ENCODE measurements around the gene DUSP7.
A peak's percentile ranks its signal among the peaks of the same experiment; 100 is the strongest.

The DUSP7 gene

DNA sequence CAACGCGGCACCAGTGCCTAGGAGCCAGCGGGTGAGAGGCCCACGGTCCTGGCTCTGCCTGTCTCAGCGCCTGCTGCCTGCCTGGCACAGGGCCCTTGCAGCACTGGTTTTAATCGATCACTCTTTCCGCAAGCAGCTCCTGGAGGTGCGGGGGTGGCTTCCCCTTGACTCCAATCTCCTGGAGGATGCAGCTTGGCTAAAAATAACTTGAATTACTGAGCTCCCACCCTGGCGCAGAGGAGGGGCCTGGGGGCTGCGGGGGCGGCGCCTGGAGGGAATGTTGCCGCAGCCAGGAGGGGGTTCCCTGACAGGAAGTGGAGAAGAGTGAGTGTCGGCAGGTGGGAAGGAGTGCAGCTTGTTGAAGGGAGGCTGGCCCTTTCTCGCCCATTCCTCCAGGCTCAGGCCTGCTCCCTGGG lies 50.8 kb downstream of the DUSP7 start:
- no peak overlapping the region for H3K4me3 ChIP-seq (ENCODE audit: low read depth, low read length)

DNA sequence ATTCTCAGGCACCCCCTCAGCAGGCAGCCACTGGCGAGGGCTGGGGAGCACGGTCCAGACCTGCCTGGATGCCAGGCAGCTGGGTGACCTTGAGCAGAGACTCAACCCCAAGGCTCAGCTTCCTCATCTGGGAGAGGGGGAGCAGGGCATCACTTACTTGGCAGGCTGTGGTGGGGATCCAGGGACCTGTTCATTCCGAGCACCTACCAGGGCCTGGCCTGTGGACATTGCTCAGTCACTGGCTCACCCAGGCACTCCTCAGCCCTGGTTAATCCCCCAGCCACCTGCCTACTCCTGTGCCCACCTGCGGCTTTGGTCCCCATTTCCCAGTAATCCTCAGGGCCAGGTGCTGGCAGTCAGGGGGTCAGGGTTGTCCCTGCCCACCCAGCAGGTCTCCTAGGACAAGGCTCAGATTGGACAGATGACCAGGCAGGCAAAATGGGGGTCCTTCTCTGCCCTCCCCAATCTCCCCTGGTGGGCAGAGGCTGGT lies 51.4 kb downstream of the DUSP7 start:
- Histone ChIP-seq H2AFZ (ENCODE audit: low read length, unreplicated experiment) (no peak overlapping the region), H3K27ac (ENCODE audit: low read depth, low read length) (no peak overlapping the region), H3K4me1 (ENCODE audit: control insufficient read depth, insufficient read depth, low read length, unreplicated experiment) (peaks cover 14% of the 10 kb centered on the region)

More for the DNA sequence above, 50.8 kb downstream of the DUSP7 start:
- peak overlapping the region; percentile 39 for H2AFZ ChIP-seq (ENCODE audit: low read length, unreplicated experiment)
- no peak overlapping the region for H3K27ac ChIP-seq (ENCODE audit: low read depth, low read length)
- peaks cover 14% of the 10 kb centered on the region for H3K4me1 ChIP-seq (ENCODE audit: control insufficient read depth, insufficient read depth, low read length, unreplicated experiment)
- H3K36me3 ChIP-seq (ENCODE audit: insufficient read depth, low read length): no peaks in the 10 kb centered on the region
- no peaks in the 10 kb centered on the region for H3K27me3 ChIP-seq (ENCODE audit: insufficient read depth, low read length)
- no peaks in the 10 kb centered on the region for H3K79me2 ChIP-seq (ENCODE audit: control insufficient read depth, insufficient read depth, low read length, unreplicated experiment)

DNA sequence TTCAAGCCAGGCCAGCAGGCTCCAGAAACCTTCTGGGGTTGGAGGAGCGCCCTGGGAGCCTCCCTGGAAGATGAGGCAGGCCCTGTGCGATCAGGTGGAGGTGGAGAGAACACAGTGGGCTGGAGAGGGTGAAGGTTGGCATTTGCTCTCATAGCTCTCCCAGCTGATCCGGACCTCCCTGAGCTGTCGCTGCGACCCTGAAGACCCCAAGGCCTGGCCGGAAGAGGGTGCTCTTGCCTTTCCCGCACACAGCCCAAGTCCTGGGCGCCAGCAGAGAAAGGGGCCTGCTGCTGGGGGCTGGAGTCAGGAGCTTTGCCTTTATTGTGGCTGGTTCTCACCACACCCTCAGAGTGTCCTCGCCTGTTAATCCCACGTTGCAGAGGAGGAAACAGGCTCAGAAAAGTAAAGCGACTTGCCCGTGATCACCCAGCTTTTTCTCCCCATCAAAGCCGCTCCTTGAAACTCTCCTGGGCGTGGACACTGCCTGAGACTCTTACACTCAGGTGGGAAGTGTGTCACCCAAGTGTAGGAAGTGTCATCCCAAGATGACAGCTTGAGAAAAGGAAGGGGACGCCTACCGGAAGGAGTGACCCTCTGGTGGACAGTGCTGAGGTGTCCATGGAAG lies 52.1 kb downstream of the DUSP7 start:
- no peak overlapping the region for H3K4me3 ChIP-seq (ENCODE audit: low read depth, low read length)
- H3K4me1 ChIP-seq (ENCODE audit: control insufficient read depth, insufficient read depth, low read length, unreplicated experiment): peaks cover 14% of the 10 kb centered on the region
- no peak overlapping the region for H3K27ac ChIP-seq (ENCODE audit: low read depth, low read length)
- no peaks in the 10 kb centered on the region for H3K27me3 ChIP-seq (ENCODE audit: insufficient read depth, low read length)
- no peaks in the 10 kb centered on the region for H3K36me3 ChIP-seq (ENCODE audit: insufficient read depth, low read length)
- no peak overlapping the region for H2AFZ ChIP-seq (ENCODE audit: low read length, unreplicated experiment)
- H3K79me2 ChIP-seq (ENCODE audit: control insufficient read depth, insufficient read depth, low read length, unreplicated experiment): no peaks in the 10 kb centered on the region

More for the DNA sequence above, 51.4 kb downstream of the DUSP7 start:
- Histone ChIP-seq H3K27me3 (ENCODE audit: insufficient read depth, low read length) (no peaks in the 10 kb centered on the region), H3K36me3 (ENCODE audit: insufficient read depth, low read length) (no peaks in the 10 kb centered on the region), H3K4me3 (ENCODE audit: low read depth, low read length) (no peak overlapping the region), H3K79me2 (ENCODE audit: control insufficient read depth, insufficient read depth, low read length, unreplicated experiment) (no peaks in the 10 kb centered on the region)

DNA sequence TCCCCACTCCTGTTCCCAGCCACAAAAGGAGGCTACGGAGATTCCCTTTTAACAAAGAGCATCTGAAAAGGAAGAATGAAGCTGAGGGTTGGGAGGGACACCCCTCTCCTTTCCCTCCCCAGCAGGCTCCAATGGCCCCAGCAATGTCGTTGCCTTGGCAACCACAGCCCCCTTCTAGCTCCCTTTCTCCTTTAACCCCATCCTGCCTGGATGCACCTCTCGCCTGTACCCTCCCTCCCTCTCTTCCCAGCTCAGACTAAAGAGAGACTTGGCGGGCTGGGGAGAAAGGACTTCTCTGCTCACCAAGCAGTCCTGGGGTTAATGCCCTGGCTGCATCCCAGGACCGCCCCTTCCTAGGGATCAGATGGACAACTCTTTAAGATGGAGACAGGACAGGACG lies 53.6 kb downstream of the DUSP7 start:
- H3K4me1 ChIP-seq (ENCODE audit: control insufficient read depth, insufficient read depth, low read length, unreplicated experiment): peaks cover 14% of the 10 kb centered on the region
- no peak overlapping the region for H3K27ac ChIP-seq (ENCODE audit: low read depth, low read length)
- H3K79me2 ChIP-seq (ENCODE audit: control insufficient read depth, insufficient read depth, low read length, unreplicated experiment): no peaks in the 10 kb centered on the region
- no peaks in the 10 kb centered on the region for H3K36me3 ChIP-seq (ENCODE audit: insufficient read depth, low read length)
- H2AFZ ChIP-seq (ENCODE audit: low read length, unreplicated experiment): no peak overlapping the region
- H3K27me3 ChIP-seq (ENCODE audit: insufficient read depth, low read length): no peaks in the 10 kb centered on the region
- no peak overlapping the region for H3K4me3 ChIP-seq (ENCODE audit: low read depth, low read length)

DNA sequence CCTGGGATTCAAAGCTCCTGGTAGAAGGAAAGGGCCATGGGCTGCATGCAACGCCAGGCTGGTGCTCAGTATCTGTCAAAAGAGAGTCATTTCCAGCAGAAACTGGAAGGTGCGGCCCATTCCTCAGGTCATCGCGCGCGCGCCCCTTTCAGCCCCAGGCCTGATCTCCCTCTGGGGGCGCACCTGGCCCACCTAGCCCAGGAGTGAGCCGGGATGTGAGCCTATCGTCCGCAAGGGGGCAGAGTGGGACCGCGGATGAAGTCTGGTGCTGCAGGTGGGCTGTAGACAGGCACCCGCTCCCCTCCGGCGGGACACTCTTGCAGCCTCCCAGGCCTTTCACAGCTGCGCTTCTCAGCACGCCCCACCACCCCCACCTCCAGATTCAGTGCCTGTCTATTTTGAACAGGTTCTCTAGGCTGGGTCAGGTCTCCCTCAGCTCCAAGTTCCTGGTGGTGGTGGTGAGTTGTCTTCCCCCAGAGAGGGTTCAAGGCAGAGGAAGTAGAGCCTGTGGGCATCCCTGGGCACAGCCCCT lies 54.9 kb downstream of the DUSP7 start:
- Histone ChIP-seq H3K79me2 (ENCODE audit: control insufficient read depth, insufficient read depth, low read length, unreplicated experiment) (no peaks in the 10 kb centered on the region), H3K27me3 (ENCODE audit: insufficient read depth, low read length) (no peaks in the 10 kb centered on the region), H2AFZ (ENCODE audit: low read length, unreplicated experiment) (no peak overlapping the region), H3K4me3 (ENCODE audit: low read depth, low read length) (no peak overlapping the region), H3K27ac (ENCODE audit: low read depth, low read length) (no peak overlapping the region), H3K4me1 (ENCODE audit: control insufficient read depth, insufficient read depth, low read length, unreplicated experiment) (peaks cover 14% of the 10 kb centered on the region), H3K36me3 (ENCODE audit: insufficient read depth, low read length) (no peaks in the 10 kb centered on the region)

DNA sequence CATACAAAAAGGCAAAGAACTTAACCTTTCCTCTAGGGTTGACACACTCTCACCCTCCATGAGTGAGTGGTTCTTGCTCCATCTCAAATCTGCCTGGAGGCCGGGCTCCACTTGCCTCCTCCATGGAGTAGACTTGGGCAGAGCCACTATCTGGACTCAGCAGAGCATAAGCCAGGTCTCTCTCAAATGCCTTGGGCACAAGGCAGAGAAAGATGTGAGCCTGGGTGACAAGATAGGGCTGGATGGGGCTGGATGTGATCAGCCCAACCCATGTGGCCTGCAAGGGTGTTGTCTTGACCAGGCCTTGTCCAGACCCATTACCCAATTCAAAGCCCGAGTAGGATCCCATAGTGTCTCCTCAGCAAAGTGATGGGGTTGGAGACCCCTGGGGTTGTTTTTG lies 56.5 kb downstream of the DUSP7 start:
- Histone ChIP-seq H2AFZ (ENCODE audit: low read length, unreplicated experiment) (no peak overlapping the region), H3K4me1 (ENCODE audit: control insufficient read depth, insufficient read depth, low read length, unreplicated experiment) (no peaks in the 10 kb centered on the region), H3K27ac (ENCODE audit: low read depth, low read length) (no peak overlapping the region), H3K36me3 (ENCODE audit: insufficient read depth, low read length) (peaks cover 4% of the 10 kb centered on the region; the same call in 1 of the 2 replicates), H3K4me3 (ENCODE audit: low read depth, low read length) (no peak overlapping the region), H3K79me2 (ENCODE audit: control insufficient read depth, insufficient read depth, low read length, unreplicated experiment) (peaks cover 9% of the 10 kb centered on the region), H3K27me3 (ENCODE audit: insufficient read depth, low read length) (no peaks in the 10 kb centered on the region)

Data from ACC112 (cell line).